Skin epidermis (tissue), 12 donors: ENCODE measurements around the gene PEX14.
A peak's percentile ranks its signal among the peaks of the same experiment; 100 is the strongest.

ENCODE experiments used
- H3K27ac ChIP-seq, 21 experiments: fragments of 200-600 bp; sonication (generic) in 11 of 21; one replicate each; pipeline ENCODE4 v1.5.0; 2020; ENCODE audit warnings: mild to moderate bottlenecking in 3 of 21, inconsistent platforms in 2 of 21, moderate library complexity in 2 of 21
- H3K4me3 ChIP-seq, 7 experiments: fragments of 200-600 bp; sonication (generic) in 2 of 7; one replicate each; pipeline ENCODE4 v1.5.0; 2020; ENCODE audit warnings: inconsistent platforms in 2 of 7, mild to moderate bottlenecking in 2 of 7, moderate library complexity in 1 of 7

The PEX14 gene

DNA sequence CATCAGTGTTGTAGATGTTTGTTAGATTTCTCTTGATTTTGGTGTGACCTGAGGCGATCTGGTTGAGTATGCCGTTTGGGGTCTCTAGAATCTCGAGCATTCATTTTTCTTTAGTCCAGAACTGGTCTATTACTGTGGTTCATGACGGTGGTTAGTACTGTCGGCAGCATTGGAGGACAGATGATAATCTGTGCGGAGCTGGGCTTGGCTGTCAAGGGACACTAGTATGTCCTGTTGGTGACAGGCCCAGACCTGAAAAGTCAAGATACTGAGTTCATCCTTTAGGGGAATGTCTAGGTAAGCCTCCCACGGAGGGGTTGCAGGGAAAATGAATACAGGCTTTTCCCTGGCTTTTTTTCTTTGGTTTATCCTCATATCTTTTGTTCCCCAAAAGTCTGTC lies 59.8 kb downstream of the PEX14 start:
- H3K27ac ChIP-seq, result no peak overlapping the region
- no peak overlapping the region for H3K4me3 ChIP-seq

GRCh38 chr1:10536133-10536770 lies 61.5 kb downstream of the PEX14 start:
- no peak overlapping the region for H3K4me3 ChIP-seq
- no peak overlapping the region for H3K27ac ChIP-seq

DNA sequence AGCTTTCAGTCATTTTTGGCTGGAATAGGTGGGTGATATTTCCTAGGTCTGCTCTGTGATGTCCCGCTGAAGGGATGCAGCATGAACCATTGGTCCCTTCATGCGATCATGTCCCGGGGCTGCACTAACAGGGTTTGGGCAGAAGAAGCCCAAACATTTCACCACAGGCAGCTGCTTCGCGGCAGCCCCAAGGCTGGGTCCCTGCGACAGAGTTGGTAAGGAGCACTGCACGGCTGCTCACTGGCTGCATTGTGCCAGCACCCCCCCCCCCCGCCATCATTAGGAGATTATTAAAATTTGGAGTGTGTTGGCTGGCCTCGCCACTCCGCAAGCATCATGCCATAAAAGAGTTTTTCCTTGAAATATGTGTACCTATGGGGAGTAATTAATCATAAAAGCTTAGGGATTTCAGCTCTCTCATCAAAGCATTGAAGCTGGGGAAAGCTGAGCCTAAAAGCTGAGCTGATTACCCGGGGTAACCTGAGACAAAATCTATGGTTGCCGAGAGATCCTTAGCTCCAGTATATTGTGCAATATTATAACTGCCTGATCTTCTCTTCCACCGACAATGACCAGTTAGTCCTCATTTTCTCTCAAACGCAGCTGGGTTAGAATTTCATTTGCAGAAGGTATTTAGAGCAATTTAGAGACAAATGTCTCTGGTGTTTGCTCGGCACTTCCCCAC lies 62.5 kb downstream of the PEX14 start:
- no peak overlapping the region for H3K27ac ChIP-seq
- H3K4me3 ChIP-seq, result no peak overlapping the region

DNA sequence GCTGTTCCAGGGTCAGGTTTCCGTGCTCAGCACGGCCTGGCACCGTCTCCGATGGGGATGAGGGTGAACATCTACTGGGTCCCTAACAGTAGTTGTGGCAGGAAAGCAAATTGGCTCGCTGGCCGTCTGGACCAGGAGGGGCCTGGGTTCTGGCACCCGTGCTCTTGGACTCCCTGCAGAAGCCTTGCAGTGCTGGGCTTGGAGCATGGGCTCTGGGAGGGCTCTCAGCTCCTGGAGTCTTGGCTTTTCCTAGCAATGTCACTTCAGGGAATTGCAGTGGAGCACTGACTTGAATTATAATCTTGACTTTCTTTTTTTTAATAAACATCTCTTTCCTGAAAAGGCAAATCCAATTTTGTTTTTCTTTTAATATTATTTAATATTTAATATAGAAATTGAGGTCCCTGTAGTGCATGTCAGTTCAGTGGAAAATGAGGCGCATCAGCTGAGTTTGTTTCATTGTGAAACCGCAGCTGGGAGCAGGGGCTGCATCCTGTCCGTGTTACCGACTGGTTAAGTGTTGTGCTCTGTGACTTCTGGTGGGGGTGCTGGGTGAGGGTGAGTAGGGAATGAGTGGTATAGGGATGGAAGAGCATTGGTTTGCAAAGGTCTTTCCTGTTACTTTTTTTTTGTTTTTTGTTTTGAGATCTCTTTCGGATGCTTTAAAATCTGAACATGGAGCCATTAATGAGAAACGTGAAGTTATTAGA lies 64.1 kb downstream of the PEX14 start:
- Histone ChIP-seq H3K27ac (peak overlapping the region in 1 of 21 experiments; percentile 20), H3K4me3 (no peak overlapping the region)

DNA sequence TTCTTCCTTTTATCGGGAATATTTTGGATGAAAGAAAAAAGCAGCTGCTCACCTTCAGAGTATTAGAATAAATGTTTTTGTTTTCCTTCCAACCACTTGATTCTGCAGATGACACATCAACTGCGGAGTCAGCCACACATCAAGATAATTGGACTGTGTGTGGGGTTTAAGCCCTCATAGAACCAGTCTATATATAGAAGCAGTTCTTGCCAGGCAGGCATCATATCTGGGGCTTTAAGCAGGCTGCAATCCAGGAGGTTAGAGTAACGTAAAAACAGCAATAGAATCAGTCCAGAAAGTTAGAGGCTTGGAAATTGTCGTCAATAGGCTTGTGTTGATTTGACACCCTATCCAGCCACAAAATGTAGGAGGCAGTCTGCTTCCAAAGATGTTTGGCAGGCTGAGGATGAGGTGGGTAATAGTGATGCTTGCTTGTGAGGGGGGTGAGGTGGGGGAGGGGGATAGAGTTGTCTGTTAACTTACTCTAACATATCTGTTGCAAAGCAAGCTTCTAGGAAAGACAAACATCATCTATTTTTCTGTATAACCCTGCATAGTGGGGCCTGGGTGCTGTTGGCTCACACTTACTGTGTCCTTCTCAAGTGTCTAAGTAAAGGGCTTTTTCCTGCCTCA lies 64.8 kb downstream of the PEX14 start:
- Histone ChIP-seq H3K4me3 (no peak overlapping the region), H3K27ac (peak overlapping the region in 3 of 21 experiments; percentile 13 to 78 (median 37))

- peak overlapping the region in 3 of 21 experiments; percentile 37 to 78 (median 64) for H3K27ac ChIP-seq
- H3K4me3 ChIP-seq, result no peak overlapping the region
Observed at GRCh38 chr1:10540277-10541005, 65.7 kb downstream of the PEX14 start.

- H3K4me3 ChIP-seq, result no peak overlapping the region
- peak overlapping the region in 4 of 21 experiments; percentile 9 to 78 (median 50) for H3K27ac ChIP-seq
Observed at GRCh38 chr1:10541286-10541685, 66.5 kb downstream of the PEX14 start.

GRCh38 chr1:10544239-10544638 lies 69.5 kb downstream of the PEX14 start:
- H3K4me3 ChIP-seq, result no peak overlapping the region
- no peak overlapping the region for H3K27ac ChIP-seq

GRCh38 chr1:10546896-10547295 lies 72.1 kb downstream of the PEX14 start:
- no peak overlapping the region for H3K4me3 ChIP-seq
- no peak overlapping the region for H3K27ac ChIP-seq

GRCh38 chr1:10549904-10550664 lies 75.3 kb downstream of the PEX14 start:
- H3K4me3 ChIP-seq, result no peak overlapping the region
- no peak overlapping the region for H3K27ac ChIP-seq

GRCh38 chr1:10553118-10553517 lies 78.4 kb downstream of the PEX14 start:
- Histone ChIP-seq H3K4me3 (no peak overlapping the region), H3K27ac (no peak overlapping the region)

DNA sequence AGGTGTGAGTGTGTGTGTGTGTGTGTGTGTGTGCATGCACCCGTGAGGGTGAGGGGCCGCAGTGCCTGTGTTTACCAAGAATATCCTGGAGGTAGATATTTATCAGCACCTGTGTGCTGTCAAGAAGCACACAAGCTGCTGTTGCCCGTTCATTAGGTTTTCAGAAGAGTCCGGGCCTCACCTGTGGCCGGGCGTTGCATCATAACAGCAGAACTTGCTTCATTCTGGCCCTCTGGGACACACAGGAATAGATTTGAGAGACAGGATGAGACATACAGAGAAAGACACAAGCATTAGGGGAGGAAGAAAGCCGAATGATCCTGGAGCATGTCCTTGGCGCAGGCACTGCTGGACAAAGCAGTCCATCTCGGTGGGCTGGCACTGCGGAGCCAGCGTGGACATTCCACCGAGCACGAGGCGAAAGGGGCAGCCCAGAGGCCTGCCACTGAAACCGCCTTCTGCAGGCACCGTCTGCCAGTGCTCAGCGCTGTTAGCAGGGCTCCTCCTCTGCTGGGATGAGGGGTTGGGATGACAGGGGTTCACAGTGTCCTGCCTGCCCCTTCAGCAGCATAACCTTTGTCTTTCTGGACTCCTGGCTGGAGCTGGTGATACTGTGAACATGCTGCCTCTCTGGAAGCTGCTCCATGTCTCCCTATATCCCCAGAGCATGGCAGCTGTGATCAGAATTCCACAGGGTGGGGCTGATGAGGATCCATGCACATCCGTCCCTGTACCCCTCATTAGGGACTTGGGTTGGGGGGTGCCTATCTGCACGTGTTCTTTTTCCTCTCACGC lies 81.1 kb downstream of the PEX14 start:
- Histone ChIP-seq H3K27ac (no peak overlapping the region), H3K4me3 (no peak overlapping the region)

GRCh38 chr1:10556430-10557005 lies 81.8 kb downstream of the PEX14 start:
- Histone ChIP-seq H3K27ac (no peak overlapping the region), H3K4me3 (no peak overlapping the region)

DNA sequence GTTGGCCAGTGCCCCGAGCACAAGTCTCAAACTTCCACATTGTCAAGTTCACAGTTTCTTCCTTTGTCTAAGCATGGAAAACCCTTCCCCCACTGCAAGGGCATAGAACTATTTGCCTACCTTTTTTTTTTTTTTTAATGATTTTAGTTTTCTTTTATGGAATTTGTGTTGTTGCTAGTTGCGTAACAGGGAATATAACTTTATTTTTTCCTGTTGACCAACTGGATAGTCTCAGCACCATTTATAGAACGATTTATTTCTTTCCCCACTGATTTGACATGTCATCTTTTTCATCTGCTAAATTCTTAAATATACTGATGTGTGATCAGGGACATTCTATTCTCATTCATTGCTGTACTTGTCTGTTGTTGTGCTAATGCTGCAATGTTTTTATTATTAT lies 83.0 kb downstream of the PEX14 start:
- Histone ChIP-seq H3K4me3 (no peak overlapping the region), H3K27ac (no peak overlapping the region)

GRCh38 chr1:10559386-10559785 lies 84.6 kb downstream of the PEX14 start:
- Histone ChIP-seq H3K4me3 (no peak overlapping the region), H3K27ac (no peak overlapping the region)

- no peak overlapping the region for H3K27ac ChIP-seq
- H3K4me3 ChIP-seq, result no peak overlapping the region
Observed at GRCh38 chr1:10561497-10561896, 86.7 kb downstream of the PEX14 start.

DNA sequence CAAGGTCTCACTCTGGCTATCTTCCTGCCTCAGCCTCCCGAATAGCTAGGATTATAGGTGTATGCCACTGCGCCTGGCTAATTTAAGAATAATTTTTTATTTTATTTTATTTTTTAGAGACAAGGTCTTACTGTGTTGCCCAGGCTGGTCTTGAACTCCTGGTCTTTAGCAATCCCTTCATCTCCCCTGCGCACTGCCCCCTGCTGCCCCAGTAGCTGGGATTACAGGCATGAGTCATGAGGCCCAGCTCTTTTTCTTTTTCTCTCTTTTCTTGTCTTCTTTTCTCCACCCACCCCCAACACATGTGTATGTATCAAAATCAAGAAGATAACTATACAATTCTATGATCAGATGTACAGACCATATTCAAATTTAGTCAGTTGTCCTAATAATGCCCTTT lies 87.2 kb downstream of the PEX14 start:
- H3K4me3 ChIP-seq, result no peak overlapping the region

DNA sequence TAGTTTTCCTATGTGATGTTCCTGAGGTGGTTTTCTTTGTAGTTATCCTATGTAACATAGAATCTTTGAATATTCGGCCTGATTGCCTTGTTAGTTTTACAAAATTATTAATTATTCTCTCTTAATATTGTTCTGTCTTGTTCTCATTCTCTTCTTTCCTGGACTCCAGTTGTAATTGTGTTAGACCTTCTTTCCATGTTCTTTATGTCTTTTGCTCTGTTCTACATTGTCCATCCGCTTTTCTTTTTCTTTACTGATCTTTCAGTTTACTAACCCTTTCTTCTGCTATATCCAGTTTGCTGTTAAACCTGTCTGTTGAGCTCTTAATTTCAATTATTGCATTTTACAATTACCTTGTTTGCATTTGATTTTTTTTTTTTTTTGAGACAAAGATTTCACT lies 89.3 kb downstream of the PEX14 start:
- no peak overlapping the region for H3K27ac ChIP-seq

More for the DNA sequence above, 87.2 kb downstream of the PEX14 start:
- no peak overlapping the region for H3K27ac ChIP-seq

More for the DNA sequence above, 89.3 kb downstream of the PEX14 start:
- no peak overlapping the region for H3K4me3 ChIP-seq
